GM21360 (cell line): ENCODE data around the gene FARP1.

ENCODE experiments used
- ATAC-seq: cut with Tn5 transposase; IDR thresholded peaks from one replicate; pipeline ENCODE4 v1.9.1; 2021; ENCODE audit warnings: mild to moderate bottlenecking, moderate library complexity; ENCODE audit not compliant: unreplicated experiment

FARP1 gene

GRCh38 chr13:98450026-98450425 is 307.1 kb downstream of the FARP1 start:
- no peak for ATAC-seq

DNA sequence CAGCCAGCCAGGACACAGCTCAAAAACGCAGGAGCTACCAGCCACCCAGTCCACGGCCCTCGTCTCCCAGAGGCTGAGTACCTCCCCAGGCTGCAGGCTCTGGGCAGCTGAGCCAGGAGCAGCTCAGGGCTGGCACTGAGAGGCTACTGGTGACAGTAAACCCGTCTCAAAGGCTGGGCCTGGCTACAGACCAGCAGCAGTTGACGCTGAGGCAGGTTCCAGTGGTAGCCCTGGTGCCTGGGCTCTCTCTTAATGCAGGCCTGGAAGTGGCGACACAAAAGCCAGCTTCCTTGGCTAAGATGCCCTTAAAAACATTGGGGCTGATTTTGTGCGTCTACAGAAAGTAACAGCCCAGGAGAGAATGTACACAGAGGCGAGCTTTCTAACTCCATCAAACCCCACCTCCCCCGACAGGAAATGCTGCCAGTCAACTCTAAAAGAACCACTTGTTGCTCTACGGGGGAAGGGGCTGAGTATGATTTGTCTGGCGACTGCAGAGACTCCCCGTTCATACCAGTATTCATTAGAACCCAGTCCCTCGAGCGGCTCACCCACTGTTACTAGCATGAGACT is 307.7 kb downstream of the FARP1 start:
- no peak for ATAC-seq

DNA sequence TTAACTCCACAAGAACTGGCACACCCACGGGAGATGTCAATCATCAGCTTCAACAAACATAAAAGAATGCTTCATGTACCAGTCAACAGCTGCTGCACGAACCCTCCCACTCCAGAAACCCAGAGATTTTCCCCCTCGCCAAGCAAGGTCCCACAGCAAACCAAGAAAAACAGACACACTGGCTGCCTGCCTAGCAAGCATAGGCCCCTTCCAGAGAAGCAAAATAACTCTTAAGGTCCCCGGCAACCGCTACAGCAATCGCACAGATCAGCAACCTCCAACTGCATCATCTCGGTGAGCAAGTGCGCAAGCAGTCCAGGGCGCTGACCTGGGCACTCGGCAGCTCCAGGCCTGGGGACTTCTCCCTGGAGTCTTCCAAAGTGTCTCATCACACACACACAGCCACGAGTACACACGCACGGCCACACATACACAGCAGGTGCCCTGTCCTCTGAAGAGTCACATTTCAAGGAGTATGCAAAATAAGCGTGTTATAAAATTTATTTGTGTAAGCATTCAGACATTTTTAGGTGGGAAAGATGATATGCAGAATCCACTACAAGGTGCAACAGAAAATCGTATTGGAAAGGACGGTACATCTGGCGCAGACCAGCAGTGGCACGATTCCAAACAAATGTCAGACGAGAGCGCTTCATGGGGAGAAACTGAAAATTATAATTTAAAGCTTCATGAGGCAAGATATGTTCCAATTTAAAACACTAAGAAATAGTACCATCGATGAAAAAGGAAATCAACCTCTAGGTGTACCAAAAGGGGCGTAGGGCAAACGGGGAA is 309.0 kb downstream of the FARP1 start:
- ATAC-seq, result no peak

DNA sequence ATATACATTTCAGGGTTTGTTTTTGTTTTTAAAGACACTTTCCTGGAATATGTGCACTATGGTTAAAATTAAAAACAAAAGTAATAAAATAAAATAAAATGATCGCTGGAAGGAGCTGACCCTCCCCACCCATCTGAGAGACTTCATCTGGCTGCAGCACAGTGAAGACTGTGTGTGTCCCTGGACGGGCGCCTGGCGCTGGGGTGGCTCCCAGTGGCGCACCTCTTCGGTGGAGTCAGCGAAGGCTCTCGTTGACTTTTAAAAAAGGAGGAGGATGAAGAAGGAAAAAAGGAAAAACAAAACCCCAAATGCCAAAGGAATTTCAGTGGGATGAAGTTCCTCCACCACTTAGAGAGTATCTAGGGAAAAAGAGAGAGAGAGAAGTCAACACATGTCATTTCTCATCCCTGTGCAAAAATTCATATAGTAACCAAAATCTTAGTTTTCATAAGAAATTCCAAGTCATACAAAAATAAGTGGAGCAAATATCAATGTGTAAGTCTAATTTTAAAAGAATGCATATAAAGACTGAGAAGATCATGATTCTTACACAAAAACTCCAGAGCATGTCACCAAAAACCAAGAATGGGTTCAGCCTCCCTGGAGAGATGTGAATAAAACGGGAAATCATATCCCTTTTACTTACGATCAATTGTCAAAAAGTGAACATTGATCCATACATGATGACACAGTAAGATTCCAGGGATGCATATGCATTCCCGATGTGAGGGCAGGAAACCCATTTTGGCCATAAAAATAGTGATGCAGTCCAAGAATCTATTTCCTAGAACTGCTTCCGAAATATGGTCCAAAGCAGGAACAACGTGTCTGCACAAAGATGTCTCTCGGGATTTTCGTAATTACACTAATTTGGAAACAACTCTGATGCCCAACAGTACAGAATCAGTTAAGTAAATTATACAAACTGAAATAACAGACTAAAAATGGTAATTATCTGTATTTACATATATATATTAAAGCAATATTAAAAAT is 310.3 kb downstream of the FARP1 start:
- no peak for ATAC-seq

DNA sequence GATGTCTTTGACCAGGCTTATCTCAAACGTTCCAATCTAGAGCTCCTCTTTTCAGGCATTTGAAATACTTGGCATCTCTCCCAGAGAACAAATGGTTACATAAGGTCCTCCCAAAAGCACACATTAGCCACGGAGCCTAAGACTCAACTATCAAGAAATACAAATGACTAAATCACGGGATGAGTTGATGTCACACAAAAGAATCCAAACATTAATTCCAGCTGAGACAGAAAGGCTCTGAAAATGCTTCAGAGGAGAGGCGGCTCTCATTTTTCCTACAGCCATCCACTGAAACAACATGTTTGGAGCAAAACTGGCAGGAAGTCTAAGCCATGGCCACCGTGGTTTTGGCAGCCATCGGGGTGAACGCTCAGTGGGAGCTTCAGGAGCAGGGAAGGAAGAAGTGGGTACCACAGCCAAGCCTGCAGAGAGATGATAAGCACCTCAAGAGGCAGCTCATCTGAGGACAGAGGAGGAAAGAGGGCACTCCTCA is 311.5 kb downstream of the FARP1 start:
- ATAC-seq, result no peak

- no peak for ATAC-seq
These were observed 313.5 kb downstream of the FARP1 start for GRCh38 chr13:98456413-98456845.

- no peak for ATAC-seq
These were observed 314.2 kb downstream of the FARP1 start for GRCh38 chr13:98457053-98457452.

DNA sequence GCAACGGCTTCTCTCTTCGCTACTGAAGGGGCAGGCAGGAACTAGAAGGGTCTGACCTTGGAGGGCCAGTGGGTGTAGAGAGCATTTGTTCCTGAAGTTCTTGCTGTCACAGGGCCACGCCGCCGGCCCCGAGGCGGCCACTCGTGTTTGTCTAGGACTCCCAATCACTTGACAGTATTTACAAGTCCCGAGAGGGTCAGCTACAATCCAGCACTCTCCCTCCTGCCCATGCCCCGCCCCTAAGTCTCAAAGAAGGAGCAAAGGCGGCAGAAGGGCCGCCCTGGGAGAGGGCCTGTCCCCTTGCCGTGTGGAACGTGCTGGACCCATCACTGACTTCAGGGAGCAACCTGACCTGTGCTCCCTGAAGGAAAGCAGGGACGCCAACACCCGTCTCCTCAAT is 315.5 kb downstream of the FARP1 start:
- no peak for ATAC-seq

DNA sequence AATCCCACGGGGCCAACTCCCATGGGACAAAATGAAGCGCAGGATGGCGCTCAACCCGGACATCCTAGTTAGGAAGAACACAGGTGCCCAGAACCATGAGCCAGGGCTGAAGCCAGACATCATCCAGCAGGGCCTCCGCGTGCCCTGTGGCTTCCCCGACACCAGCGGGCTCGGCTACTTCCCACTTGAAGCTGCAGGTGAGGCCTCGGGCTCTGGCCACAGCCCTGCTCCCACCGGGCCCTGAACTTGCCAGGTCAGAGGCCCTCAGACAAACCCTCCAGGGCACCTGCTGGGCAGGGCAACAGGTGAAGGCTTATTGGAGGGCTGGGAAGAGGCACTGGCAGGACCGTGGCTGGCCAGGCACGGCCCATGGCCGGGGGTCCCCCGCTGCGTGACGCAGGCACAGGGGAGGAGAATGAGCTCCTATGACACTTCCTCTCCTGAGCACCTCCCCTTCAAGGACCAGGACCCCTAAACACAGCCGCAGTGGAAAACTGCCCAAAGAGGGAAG is 316.3 kb downstream of the FARP1 start:
- ATAC-seq, result no peak

- no peak for ATAC-seq
These were observed 317.0 kb downstream of the FARP1 start for GRCh38 chr13:98459721-98460370.

- no peak for ATAC-seq
These were observed 317.6 kb downstream of the FARP1 start for GRCh38 chr13:98460516-98460915.

DNA sequence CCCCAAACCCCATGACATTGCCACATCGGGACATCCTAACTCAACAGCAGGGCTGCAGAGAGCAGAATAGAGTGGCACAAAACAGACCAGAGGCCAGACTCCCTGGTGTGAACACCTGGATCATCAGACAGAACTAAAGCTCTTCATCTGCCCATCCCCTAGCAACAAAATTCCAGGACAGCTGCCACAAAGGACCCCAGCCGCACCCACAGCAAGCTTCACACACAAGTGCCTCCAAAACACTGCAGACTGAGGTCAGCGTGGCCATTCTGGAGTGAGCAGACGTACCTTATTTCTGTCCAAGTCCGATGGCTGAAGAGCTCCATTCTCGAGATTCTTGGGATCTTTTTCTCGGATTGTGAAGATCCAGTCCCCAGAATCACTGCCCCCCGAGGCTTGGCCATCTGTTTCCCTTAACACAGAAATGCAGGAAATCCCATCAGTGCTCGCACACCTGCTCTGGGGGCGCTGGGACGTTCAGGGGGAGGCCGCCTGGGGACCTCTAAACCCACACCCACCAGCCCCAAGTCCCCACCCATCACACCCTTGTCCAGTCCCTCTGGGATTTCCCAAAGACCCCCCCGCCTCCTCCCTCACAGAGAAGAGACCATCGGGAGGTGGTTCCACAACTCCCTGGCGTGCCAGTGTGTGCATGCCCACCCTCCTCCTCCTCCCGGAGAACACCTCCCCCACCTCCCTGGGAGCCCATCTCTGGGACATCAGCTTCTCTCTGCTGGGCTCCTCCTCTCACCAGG is 318.8 kb downstream of the FARP1 start:
- no peak for ATAC-seq

DNA sequence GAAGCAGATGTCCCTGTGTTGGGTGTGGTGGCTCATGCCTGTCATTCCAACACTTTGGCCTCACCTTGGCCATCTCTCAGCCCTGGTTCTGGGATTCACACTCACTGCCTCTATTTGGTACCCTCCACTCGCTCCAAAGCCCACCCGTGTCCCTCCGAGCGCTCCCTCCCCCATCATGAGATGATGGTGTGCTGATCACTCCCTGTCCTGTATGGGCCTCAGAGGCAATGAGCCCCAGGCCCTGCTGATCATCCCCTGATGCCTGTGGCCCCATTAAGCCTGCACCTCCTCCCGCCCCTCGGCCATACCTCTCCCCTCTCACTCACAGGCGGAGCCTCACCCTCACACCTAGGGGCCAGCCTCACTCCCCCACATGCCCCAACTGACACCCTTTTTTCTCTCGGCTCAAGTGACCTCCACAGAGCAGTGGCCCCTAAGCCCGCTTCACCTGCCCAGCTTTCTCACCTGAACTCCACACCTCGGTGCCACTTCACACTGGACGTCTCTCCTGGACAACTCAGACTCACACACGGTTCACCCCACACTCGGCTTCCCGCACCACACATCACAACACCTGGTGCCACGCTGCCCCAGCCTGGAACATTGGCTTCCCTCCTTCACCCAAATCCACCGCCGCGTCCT is 319.5 kb downstream of the FARP1 start:
- no peak for ATAC-seq

GRCh38 chr13:98462946-98463345 is 320.1 kb downstream of the FARP1 start:
- ATAC-seq, result no peak

- ATAC-seq, result no peak
These were observed 323.8 kb downstream of the FARP1 start for GRCh38 chr13:98466634-98467236.

DNA sequence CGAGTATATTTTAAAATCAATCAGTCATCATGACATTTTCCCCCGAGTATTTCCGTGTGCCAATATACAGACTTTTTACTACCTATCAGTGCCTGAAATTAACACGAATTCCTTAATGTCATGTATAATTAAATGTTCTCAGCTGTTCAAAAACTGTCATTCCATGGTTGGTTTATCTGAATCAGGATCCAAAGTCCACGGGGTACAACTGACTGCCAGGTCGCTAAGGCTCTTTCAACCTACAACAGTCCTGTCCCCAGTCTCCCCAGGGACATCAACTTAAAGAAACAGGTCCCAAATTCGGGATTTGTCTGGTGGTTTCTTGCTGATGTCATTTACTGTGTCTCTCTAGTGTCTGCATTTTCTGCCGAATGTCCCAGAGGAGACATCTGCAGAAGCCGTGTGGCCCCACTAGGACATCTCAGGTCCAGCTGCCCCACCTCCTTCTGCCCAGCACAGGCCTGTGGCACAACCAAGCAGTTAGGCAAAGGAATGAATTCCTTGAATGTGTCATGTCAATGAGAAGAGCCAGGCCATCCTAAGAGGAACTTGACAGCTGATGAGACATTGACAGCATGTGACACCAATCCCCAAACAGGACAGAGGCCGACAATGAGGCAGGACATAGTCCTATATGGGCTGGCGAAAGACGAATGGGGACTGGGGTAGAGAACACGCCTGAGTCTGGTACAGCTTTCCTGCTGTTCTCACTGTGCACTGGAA is 324.5 kb downstream of the FARP1 start:
- no peak for ATAC-seq

- no peak for ATAC-seq
These were observed 325.5 kb downstream of the FARP1 start for GRCh38 chr13:98468361-98468760.

GRCh38 chr13:98468929-98469328 is 326.0 kb downstream of the FARP1 start:
- no peak for ATAC-seq
